RWPE2 (cell line): ENCODE measurements around the gene KCNMB3.

Source experiments
- ATAC-seq: fragments of 200-7000 bp; cut with Tn5 transposase; 3 replicates; pipeline ENCODE4 v1.9.1; 2021; ENCODE audit warnings: low read depth
- DNase-seq: peaks from one replicate; pipeline ENCODE4 v3.0.0-alpha.2; 2020; ENCODE audit warnings: low spot score
- H3K27ac ChIP-seq: fragments of 450-650 bp; 2 replicates; pipeline ENCODE4 v1.5.1; 2017; ENCODE audit warnings: mild to moderate bottlenecking; ENCODE audit not compliant: poor library complexity, severe bottlenecking
- H3K27me3 ChIP-seq: fragments of 250-450 bp; sonication (Bioruptor Pico); 2 replicates; pipeline ENCODE4 v1.5.1; 2021; ENCODE audit warnings: mild to moderate bottlenecking, moderate library complexity; ENCODE audit not compliant: insufficient read depth, poor library complexity, severe bottlenecking
- H3K36me3 ChIP-seq: fragments of 250-450 bp; sonication (Bioruptor Pico); 2 replicates; pipeline ENCODE4 v1.5.1; 2020; ENCODE audit warnings: low read depth, mild to moderate bottlenecking, moderate library complexity
- H3K4me1 ChIP-seq: fragments of 250-450 bp; sonication (Bioruptor Pico); 2 replicates; pipeline ENCODE4 v1.5.1; 2021; ENCODE audit warnings: mild to moderate bottlenecking, moderate library complexity; ENCODE audit not compliant: insufficient read depth, poor library complexity, severe bottlenecking
- H3K4me3 ChIP-seq: fragments of 250-450 bp; sonication (Bioruptor Pico); 2 replicates; pipeline ENCODE4 v1.5.1; 2021; ENCODE audit warnings: mild to moderate bottlenecking, moderate library complexity; ENCODE audit not compliant: severe bottlenecking
- H3K9me3 ChIP-seq: fragments of 250-450 bp; sonication (Bioruptor Pico); 2 replicates; pipeline ENCODE4 v1.5.1; 2021; ENCODE audit warnings: mild to moderate bottlenecking, moderate library complexity; ENCODE audit not compliant: severe bottlenecking
- TF ChIP-seq, protein P1 (sequence below): fragments of 450-650 bp; IDR thresholded peaks from one replicate; pipeline ENCODE4 v1.5.1; 2017; ENCODE audit warnings: mild to moderate bottlenecking, moderate library complexity; ENCODE audit not compliant: poor library complexity, severe bottlenecking

KCNMB3 gene

DNA sequence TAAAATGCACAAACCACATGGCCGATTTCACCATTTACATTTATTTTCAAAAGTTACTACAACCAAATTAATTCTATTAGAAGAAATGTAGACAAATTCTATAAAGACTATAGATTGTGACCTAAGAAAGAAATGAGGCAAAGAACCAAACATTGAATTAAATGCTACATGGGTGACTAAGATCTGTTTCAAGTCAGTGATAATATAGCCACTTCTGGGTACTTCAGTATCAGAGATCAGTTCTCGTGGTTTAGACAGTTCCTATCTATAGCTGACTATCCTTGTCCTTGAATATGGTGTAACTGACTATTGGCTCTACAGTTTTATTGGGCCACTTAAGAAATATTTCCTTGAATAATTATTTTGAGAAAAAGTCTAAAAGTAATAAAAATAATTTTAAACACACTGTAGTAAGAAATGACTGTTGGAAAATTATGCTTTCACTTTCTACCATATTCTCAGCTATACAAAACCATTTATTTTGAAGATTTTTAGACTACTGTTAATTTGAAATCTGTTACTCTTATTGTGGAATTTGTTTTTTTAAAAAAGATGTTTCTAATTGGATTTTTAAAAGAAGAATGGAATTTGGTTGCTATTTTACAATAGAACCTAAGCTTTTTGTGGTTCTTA is 14.1 kb downstream of the KCNMB3 start:
- no peak overlapping the region for H3K27ac ChIP-seq
- no peak for ATAC-seq
- DNase-seq, result no peak
- TF ChIP-seq, protein P1, sequence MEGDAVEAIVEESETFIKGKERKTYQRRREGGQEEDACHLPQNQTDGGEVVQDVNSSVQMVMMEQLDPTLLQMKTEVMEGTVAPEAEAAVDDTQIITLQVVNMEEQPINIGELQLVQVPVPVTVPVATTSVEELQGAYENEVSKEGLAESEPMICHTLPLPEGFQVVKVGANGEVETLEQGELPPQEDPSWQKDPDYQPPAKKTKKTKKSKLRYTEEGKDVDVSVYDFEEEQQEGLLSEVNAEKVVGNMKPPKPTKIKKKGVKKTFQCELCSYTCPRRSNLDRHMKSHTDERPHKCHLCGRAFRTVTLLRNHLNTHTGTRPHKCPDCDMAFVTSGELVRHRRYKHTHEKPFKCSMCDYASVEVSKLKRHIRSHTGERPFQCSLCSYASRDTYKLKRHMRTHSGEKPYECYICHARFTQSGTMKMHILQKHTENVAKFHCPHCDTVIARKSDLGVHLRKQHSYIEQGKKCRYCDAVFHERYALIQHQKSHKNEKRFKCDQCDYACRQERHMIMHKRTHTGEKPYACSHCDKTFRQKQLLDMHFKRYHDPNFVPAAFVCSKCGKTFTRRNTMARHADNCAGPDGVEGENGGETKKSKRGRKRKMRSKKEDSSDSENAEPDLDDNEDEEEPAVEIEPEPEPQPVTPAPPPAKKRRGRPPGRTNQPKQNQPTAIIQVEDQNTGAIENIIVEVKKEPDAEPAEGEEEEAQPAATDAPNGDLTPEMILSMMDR, result no peak
- H3K4me1 ChIP-seq, result no peaks in the 10 kb centered on the region
- H3K4me3 ChIP-seq, result no peak overlapping the region
- peaks cover 21% of the 10 kb centered on the region for H3K36me3 ChIP-seq
- H3K27me3 ChIP-seq, result no peaks in the 10 kb centered on the region
- no peaks in the 10 kb centered on the region for H3K9me3 ChIP-seq

DNA sequence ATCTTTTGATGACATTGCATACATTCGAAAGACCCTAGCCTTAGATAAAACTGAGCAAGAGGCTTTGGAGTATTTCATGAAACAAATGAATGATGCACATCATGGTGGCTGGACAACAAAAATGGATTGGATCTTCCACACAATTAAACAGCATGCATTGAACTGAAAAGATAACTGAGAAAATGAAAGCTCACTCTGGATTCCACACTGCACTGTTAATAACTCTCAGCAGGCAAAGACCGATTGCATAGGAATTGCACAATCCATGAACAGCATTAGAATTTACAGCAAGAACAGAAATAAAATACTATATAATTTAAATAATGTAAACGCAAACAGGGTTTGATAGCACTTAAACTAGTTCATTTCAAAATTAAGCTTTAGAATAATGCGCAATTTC is 16.7 kb downstream of the KCNMB3 start:
- Histone ChIP-seq H3K27ac (no peak overlapping the region), H3K27me3 (no peaks in the 10 kb centered on the region), H3K9me3 (no peaks in the 10 kb centered on the region), H3K4me1 (no peaks in the 10 kb centered on the region), H3K36me3 (peaks cover 34% of the 10 kb centered on the region), H3K4me3 (no peak overlapping the region)
- ATAC-seq (no peak), DNase-seq (no peak)
- TF ChIP-seq, protein P1, result no peak

DNA sequence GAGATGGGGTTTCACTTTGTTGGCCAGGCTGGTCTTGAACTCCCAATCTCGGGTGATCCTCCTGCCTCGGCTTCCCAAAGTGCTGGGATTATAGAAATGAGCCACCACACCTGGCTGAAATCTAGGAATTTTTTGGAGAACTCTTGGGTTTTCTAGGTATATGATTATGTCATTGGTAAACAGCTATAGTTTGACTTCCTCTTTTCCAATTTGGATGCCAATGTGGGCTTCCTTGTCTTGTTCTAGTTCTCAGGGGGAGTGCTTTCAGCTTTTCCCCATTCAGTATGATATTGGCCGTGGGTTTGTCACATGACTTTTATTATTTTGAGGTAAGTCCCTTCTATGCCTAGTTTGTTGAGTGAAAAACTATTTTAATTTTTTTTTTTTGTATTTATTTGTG is 17.9 kb downstream of the KCNMB3 start:
- no peaks in the 10 kb centered on the region for H3K9me3 ChIP-seq
- DNase-seq, result no peak

DNA sequence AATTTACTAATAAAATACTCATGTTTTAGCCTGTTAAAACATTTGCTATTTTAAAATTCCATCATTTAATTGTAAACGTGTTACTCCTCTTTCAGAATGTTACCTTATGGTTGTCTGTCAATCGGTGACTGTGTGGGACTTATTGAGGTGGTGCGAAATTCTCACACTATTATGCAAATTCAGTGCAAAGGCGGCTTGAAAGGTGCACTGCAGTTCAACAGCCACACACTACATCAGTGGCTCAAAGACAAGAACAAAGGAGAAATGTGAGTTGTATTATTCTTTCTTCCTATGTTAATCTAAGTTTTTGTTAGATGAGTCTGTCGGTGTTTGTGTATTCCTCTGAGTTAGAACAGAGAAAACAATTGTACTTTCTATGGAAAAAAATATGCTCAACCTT is 21.7 kb downstream of the KCNMB3 start:
- no peak overlapping the region for H3K27ac ChIP-seq
- no peaks in the 10 kb centered on the region for H3K27me3 ChIP-seq
- TF ChIP-seq, protein P1, result no peak
- DNase-seq (no peak), ATAC-seq (no peak)
- H3K9me3 ChIP-seq, result no peaks in the 10 kb centered on the region
- peaks cover 42% of the 10 kb centered on the region for H3K36me3 ChIP-seq
- H3K4me1 ChIP-seq, result peaks cover 2% of the 10 kb centered on the region
- no peak overlapping the region for H3K4me3 ChIP-seq

More for the DNA sequence above, 17.9 kb downstream of the KCNMB3 start:
- Histone ChIP-seq H3K27me3 (no peaks in the 10 kb centered on the region), H3K4me1 (no peaks in the 10 kb centered on the region), H3K4me3 (no peak overlapping the region), H3K27ac (no peak overlapping the region), H3K36me3 (peaks cover 38% of the 10 kb centered on the region)
- TF ChIP-seq, protein P1, result no peak
- no peak for ATAC-seq

DNA sequence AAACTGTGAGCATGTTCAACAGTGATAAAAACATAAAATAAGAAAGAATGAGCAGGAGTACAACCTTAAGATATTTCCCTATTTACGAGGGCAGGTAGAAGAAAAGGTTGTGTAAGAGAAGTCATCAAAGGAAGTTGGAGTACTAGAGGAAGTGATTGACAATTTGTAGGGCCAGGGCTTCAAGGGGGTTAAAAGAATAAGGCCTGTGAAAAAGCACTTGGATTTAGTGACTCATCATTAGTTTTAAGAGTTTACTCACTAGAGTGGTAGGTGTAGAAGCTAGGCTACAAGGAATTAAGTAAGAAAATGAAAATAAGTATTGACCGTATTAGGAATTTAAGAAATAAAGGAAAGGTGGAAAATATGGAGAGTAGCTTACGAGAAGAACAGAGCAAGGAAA is 23.6 kb downstream of the KCNMB3 start:
- H3K4me1 ChIP-seq, result peaks cover 2% of the 10 kb centered on the region
- peaks cover 45% of the 10 kb centered on the region for H3K36me3 ChIP-seq
- ATAC-seq, result peak; percentile 83; the same call in 2 of the 3 replicates
- H3K27ac ChIP-seq, result no peak overlapping the region
- no peak overlapping the region for H3K4me3 ChIP-seq
- H3K9me3 ChIP-seq, result no peaks in the 10 kb centered on the region
- no peaks in the 10 kb centered on the region for H3K27me3 ChIP-seq
- DNase-seq, result no peak
- TF ChIP-seq, protein P1, result no peak
